Naive B cell (primary cell): Measurements from ENCODE around the gene STIM2. TPM values are rescaled to one million over a fixed set of nuclear protein-coding genes. Genes with fewer than 3 reads are reported as not detected.

Experiments used
- ATAC-seq, 2 donors: fragments of 150-1000 bp; cut with Tn5 transposase; 2 replicates each; pipeline ENCODE4 v1.10.0; 2021; ENCODE audit warnings: low read depth in 2 of 2, mild to moderate bottlenecking in 2 of 2, moderate library complexity in 2 of 2
- DNase-seq: peaks from one replicate; pipeline ENCODE4 v3.0.0; 2022
- H3K27ac Mint-ChIP-seq, 6 donors: one replicate each; pipeline ENCODE4 v1.8.0; 2020 to 2022; ENCODE audit warnings: mild to moderate bottlenecking in 6 of 6, mixed read lengths in 6 of 6, moderate library complexity in 5 of 6, inconsistent platforms in 2 of 6
- H3K27me3 Mint-ChIP-seq, 3 donors: one replicate each; pipeline ENCODE4 v1.8.0; 2021 to 2022; ENCODE audit warnings: mixed read lengths in 3 of 3, mild to moderate bottlenecking in 1 of 3
- H3K36me3 Mint-ChIP-seq, 2 donors: one replicate each; pipeline ENCODE4 v1.8.0; 2020 to 2022; ENCODE audit warnings: mixed read lengths in 2 of 2, inconsistent platforms in 1 of 2, mild to moderate bottlenecking in 1 of 2
- H3K4me1 Mint-ChIP-seq, 3 donors: one replicate each; pipeline ENCODE4 v1.8.0; 2020 to 2022; ENCODE audit warnings: mixed read lengths in 3 of 3, inconsistent platforms in 1 of 3, mild to moderate bottlenecking in 1 of 3, moderate library complexity in 1 of 3
- H3K4me3 Mint-ChIP-seq, 8 donors: one replicate each; pipeline ENCODE4 v1.8.0; 2020 to 2022; ENCODE audit warnings: mild to moderate bottlenecking in 8 of 8, mixed read lengths in 8 of 8, moderate library complexity in 8 of 8, inconsistent platforms in 2 of 8
- H3K9me3 Mint-ChIP-seq, 7 donors: one replicate each; pipeline ENCODE4 v1.8.0; 2020 to 2022; ENCODE audit warnings: mixed read lengths in 7 of 7, mild to moderate bottlenecking in 5 of 7, inconsistent platforms in 2 of 7, moderate library complexity in 1 of 7
- polyA plus RNA-seq, 6 donors: library from polyadenylated mRNA; unstranded; fragments of 300-500 nt; fragmentation: Illumina TruSeq; gene quantifications; one replicate each; pipeline ENCODE4 v1.2.3, GENCODE V29; 2021; ENCODE audit warnings: low read depth in 6 of 6

Gene STIM2
- polyA plus RNA-seq, 6 donors from 2014 or later: 35.5 to 63.2 (median 46.0) TPM

- Mint-ChIP-seq H3K36me3 (no peaks in the 10 kb centered on the region), H3K27me3 (no peaks in the 10 kb centered on the region), H3K4me3 (peak overlapping the region; percentile 88 to 99 (median 96)), H3K9me3 (no peaks in the 10 kb centered on the region), H3K27ac (peak overlapping the region; percentile 0 to 99 (median 96)), H3K4me1 (peaks cover 60 to 74% (median 70%) of the 10 kb centered on the region in 3 donors)
- ATAC-seq (no peak), DNase-seq (no peak)
Observed at GRCh38 chr4:26862381-26862915, 1.8 kb downstream of the STIM2 start.

DNA sequence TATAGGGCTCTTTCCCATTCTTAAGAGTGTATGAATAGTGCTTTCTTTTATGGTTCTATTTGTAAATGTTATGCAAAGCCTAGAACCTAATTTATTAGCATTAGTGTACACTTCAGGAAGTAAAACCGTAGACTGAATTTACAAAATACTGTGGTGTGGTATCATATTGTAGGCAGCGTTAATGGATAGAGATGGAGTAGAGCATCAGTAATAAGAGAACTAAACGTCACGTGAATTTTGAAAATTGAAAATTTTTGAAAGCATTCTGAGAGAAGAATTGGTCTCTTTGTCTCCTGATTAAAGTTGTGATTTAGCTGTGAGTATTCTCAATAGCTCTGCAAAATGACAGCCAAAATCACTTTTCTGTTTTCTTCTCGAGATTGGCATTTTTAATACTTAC, 2.9 kb downstream of the STIM2 start:
- Mint-ChIP-seq H3K9me3 (no peaks in the 10 kb centered on the region), H3K27ac (peak overlapping the region in 2 of 6 donors; percentile 31 to 34), H3K27me3 (no peaks in the 10 kb centered on the region), H3K36me3 (no peaks in the 10 kb centered on the region), H3K4me1 (peaks cover 63 to 77% (median 73%) of the 10 kb centered on the region in 3 donors), H3K4me3 (peak overlapping the region in 7 of 8 donors; percentile 21 to 64 (median 45))
- ATAC-seq: no peak
- no peak for DNase-seq

- peak overlapping the region in 1 of 6 donors; percentile 34 for H3K27ac Mint-ChIP-seq
Observed at GRCh38 chr4:26864899-26865298, 4.3 kb downstream of the STIM2 start.

DNA sequence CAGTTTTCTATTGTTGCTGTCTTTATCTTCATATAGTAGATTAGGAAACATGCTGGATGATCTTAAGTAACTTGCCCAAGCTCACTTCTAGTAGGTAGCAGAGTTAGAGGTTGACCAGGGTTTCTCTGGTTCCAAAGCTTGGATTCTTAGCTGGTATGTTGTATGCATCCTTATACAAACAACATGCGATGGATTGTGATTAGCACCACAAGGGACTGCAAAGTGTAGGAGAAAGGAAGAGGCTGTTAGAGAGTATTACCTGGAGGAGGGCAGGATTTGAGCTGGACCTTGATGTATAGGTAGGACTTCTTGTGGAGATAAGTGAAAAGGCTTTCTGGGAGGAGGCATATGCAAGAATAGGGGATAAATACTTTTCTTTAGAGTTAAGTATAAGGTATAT, 5.6 kb downstream of the STIM2 start:
- H3K9me3 Mint-ChIP-seq: no peaks in the 10 kb centered on the region
- DNase-seq: no peak
- no peaks in the 10 kb centered on the region for H3K27me3 Mint-ChIP-seq
- peak overlapping the region in 5 of 6 donors; percentile 0 to 54 (median 18) for H3K27ac Mint-ChIP-seq
- H3K36me3 Mint-ChIP-seq: peaks cover 0 to 6% of the 10 kb centered on the region in 2 donors
- no peak for ATAC-seq
- peak overlapping the region in 5 of 8 donors; percentile 6 to 75 (median 39) for H3K4me3 Mint-ChIP-seq
- H3K4me1 Mint-ChIP-seq: peaks cover 55 to 79% (median 76%) of the 10 kb centered on the region in 3 donors

More at GRCh38 chr4:26864899-26865298, 4.3 kb downstream of the STIM2 start:
- no peaks in the 10 kb centered on the region for H3K9me3 Mint-ChIP-seq
- H3K27me3 Mint-ChIP-seq: no peaks in the 10 kb centered on the region
- H3K4me1 Mint-ChIP-seq: peaks cover 59 to 73% (median 73%) of the 10 kb centered on the region in 3 donors
- peak overlapping the region in 6 of 8 donors; percentile 39 to 85 (median 72) for H3K4me3 Mint-ChIP-seq
- peaks cover 0 to 3% of the 10 kb centered on the region in 2 donors for H3K36me3 Mint-ChIP-seq
- ATAC-seq (no peak), DNase-seq (no peak)

- peak overlapping the region in 2 of 6 donors; percentile 24 to 30 for H3K27ac Mint-ChIP-seq
- H3K9me3 Mint-ChIP-seq: no peaks in the 10 kb centered on the region
Observed at GRCh38 chr4:26866781-26867180, 6.1 kb downstream of the STIM2 start.

GRCh38 chr4:26867914-26868684, 7.5 kb downstream of the STIM2 start:
- peak overlapping the region; percentile 2 to 69 (median 56) for H3K4me3 Mint-ChIP-seq
- H3K27ac Mint-ChIP-seq: peak overlapping the region; percentile 2 to 73 (median 38)
- H3K36me3 Mint-ChIP-seq: peaks cover 0 to 6% of the 10 kb centered on the region in 2 donors
- no peak for DNase-seq
- peaks cover 58 to 86% (median 84%) of the 10 kb centered on the region in 3 donors for H3K4me1 Mint-ChIP-seq
- peak; percentile 13 to 18 for ATAC-seq
- H3K9me3 Mint-ChIP-seq: no peaks in the 10 kb centered on the region
- H3K27me3 Mint-ChIP-seq: no peaks in the 10 kb centered on the region

More at GRCh38 chr4:26866781-26867180, 6.1 kb downstream of the STIM2 start:
- ATAC-seq (no peak), DNase-seq (no peak)
- Mint-ChIP-seq H3K36me3 (peaks cover 0 to 6% of the 10 kb centered on the region in 2 donors), H3K27me3 (no peaks in the 10 kb centered on the region), H3K4me3 (peak overlapping the region in 2 of 8 donors; percentile 9 to 22), H3K4me1 (peaks cover 57 to 82% (median 81%) of the 10 kb centered on the region in 3 donors)

DNA sequence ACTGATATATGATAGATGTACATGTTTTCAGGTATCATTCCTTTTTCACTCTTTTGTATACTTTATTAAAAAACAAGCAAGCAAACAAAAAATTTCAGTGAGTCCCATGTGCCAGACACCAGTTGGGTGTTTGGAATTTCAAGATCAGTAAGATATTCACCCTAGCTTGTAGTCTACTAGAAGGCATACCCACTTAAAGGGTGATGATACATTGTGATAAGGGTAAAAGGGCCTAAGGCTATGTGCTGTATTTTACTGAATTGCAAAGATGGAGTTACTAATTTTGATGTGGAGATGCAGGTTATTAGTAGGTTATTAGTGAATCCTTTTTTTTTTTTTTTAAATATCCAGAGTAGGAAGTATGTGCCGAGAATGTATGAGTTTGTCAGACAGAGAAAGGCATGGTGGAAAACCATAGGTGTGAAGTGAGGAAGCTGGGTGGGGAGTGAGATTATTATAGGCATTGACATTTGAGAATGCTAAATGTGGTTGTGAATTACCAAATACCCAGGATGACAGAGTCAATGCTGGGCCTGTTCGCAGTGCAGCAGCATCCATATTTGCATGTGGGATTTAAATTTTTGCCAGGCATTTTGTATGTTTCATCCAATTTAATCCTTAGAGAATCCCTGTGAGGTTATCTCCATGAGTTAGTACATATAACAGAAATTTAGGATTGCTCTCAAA, 10.1 kb downstream of the STIM2 start:
- Mint-ChIP-seq H3K36me3 (peaks cover 0 to 6% of the 10 kb centered on the region in 2 donors), H3K27ac (peak overlapping the region in 4 of 6 donors; percentile 28 to 62 (median 46)), H3K4me3 (no peak overlapping the region), H3K4me1 (peaks cover 53 to 81% (median 80%) of the 10 kb centered on the region in 3 donors), H3K27me3 (no peaks in the 10 kb centered on the region), H3K9me3 (no peaks in the 10 kb centered on the region)
- ATAC-seq: no peak
- no peak for DNase-seq

DNA sequence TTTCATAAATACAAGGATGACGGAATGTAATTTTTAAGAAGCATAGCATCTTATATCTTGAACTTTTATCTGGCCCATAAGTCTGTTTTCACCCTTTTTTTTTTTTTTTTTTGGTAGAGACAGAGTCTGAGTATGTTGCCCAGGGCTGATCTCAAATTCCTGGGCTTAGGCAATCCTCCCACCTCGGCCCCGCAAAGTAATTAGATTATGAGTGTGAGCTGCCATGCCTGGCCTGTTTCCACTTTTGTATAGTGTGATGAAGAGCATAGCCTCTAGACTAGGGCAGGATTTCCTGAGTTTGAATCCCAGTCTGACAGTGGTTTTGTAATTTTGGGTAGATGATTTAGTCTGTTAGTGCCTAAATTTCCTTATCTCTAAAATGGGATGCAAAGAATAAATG, 11.0 kb downstream of the STIM2 start:
- ATAC-seq: no peak
- Mint-ChIP-seq H3K9me3 (no peaks in the 10 kb centered on the region), H3K4me1 (peaks cover 47 to 82% (median 79%) of the 10 kb centered on the region in 3 donors), H3K4me3 (no peak overlapping the region), H3K27ac (peak overlapping the region in 3 of 6 donors; percentile 26 to 77 (median 47)), H3K27me3 (no peaks in the 10 kb centered on the region), H3K36me3 (peaks cover 0 to 6% of the 10 kb centered on the region in 2 donors)
- no peak for DNase-seq

GRCh38 chr4:26873391-26874026, 12.9 kb downstream of the STIM2 start:
- Mint-ChIP-seq H3K9me3 (peaks cover 0 to 1% (median 0%) of the 10 kb centered on the region in 7 donors), H3K36me3 (peaks cover 1 to 14% of the 10 kb centered on the region in 2 donors), H3K4me1 (peaks cover 44 to 81% (median 80%) of the 10 kb centered on the region in 3 donors), H3K27ac (peak overlapping the region; percentile 61 to 87 (median 77)), H3K27me3 (no peaks in the 10 kb centered on the region), H3K4me3 (peak overlapping the region in 7 of 8 donors; percentile 11 to 82 (median 28))
- peak; percentile 94 to 95 for ATAC-seq
- DNase-seq: peak; percentile 46

- Mint-ChIP-seq H3K4me3 (peak overlapping the region in 2 of 8 donors; percentile 45 to 47), H3K27me3 (no peaks in the 10 kb centered on the region), H3K4me1 (peaks cover 41 to 81% (median 80%) of the 10 kb centered on the region in 3 donors), H3K9me3 (peaks cover 0 to 2% (median 0%) of the 10 kb centered on the region in 7 donors), H3K36me3 (peaks cover 7 to 19% of the 10 kb centered on the region in 2 donors), H3K27ac (peak overlapping the region in 5 of 6 donors; percentile 32 to 87 (median 71))
- ATAC-seq: no peak
- no peak for DNase-seq
Observed at GRCh38 chr4:26874110-26874509, 13.5 kb downstream of the STIM2 start.

DNA sequence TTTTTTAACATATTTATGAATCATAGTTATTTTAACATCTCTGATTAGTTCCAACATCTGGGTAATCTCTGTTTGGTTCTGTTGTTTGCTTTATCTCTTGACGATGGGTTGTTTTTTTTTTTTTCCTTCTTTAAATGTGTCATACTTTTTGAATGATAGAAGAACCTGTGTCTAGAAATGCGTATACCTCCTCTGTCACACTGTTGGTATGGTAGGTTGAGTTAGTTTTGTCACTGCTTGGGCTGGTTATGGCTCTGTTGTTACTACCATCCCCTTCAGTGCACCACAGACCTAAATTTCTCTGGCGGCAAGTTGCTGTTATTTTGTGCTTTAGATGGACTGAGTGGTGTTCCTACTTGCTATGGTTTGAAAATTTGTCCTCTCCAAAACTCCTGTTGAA, 16.8 kb downstream of the STIM2 start:
- H3K4me3 Mint-ChIP-seq: peak overlapping the region in 1 of 8 donors; percentile 9
- H3K27me3 Mint-ChIP-seq: no peaks in the 10 kb centered on the region
- peaks cover 0 to 2% (median 0%) of the 10 kb centered on the region in 7 donors for H3K9me3 Mint-ChIP-seq
- DNase-seq: no peak
- ATAC-seq: no peak
- H3K4me1 Mint-ChIP-seq: peaks cover 46 to 81% (median 79%) of the 10 kb centered on the region in 3 donors
- peaks cover 12 to 13% of the 10 kb centered on the region in 2 donors for H3K36me3 Mint-ChIP-seq
- H3K27ac Mint-ChIP-seq: peak overlapping the region in 4 of 6 donors; percentile 16 to 88 (median 46)

- peaks cover 0 to 2% (median 0%) of the 10 kb centered on the region in 7 donors for H3K9me3 Mint-ChIP-seq
- peak overlapping the region in 5 of 6 donors; percentile 14 to 94 (median 60) for H3K27ac Mint-ChIP-seq
- no peak for DNase-seq
- H3K36me3 Mint-ChIP-seq: peaks cover 12 to 13% of the 10 kb centered on the region in 2 donors
- no peaks in the 10 kb centered on the region for H3K27me3 Mint-ChIP-seq
- H3K4me1 Mint-ChIP-seq: peaks cover 46 to 81% (median 79%) of the 10 kb centered on the region in 3 donors
- ATAC-seq: no peak
- H3K4me3 Mint-ChIP-seq: no peak overlapping the region
Observed at GRCh38 chr4:26877961-26878360, 17.3 kb downstream of the STIM2 start.
